Motor neuron (in vitro differentiated cells): ENCODE measurements around the gene CAPN14. TPM values are rescaled to one million over a fixed set of nuclear protein-coding genes. Genes with fewer than 3 reads are reported as not detected.

ENCODE experiments used
- ATAC-seq, 8 experiments: fragments of 200-7000 bp; cut with Tn5 transposase; replicated peaks in 6 of 8; 2 replicates each; pipeline ENCODE4 v1.8.0; 2021; ENCODE audit warnings: mild to moderate bottlenecking in 8 of 8, moderate library complexity in 8 of 8
- H3K27ac ChIP-seq, 2 donors: fragments of 250-450 bp; sonication (Bioruptor Pico); 2 replicates each; pipeline ENCODE4 v1.9.0; 2021; ENCODE audit warnings: antibody characterized with exemption in 2 of 2, mild to moderate bottlenecking in 2 of 2, moderate library complexity in 1 of 2
- H3K4me1 ChIP-seq, 2 donors: fragments of 250-450 bp; sonication (Bioruptor Pico); replicated peaks in 1 of 2; 2 replicates each; pipeline ENCODE4 v1.6.1; 2021; ENCODE audit warnings: antibody characterized with exemption in 2 of 2, mild to moderate bottlenecking in 2 of 2, moderate library complexity in 1 of 2
- H3K4me3 ChIP-seq, 5 donors: fragments of 250-450 bp; sonication (Bioruptor Pico); 2 replicates each; pipeline ENCODE4 v1.9.0; 2021; ENCODE audit warnings: antibody characterized with exemption in 5 of 5, mild to moderate bottlenecking in 5 of 5, moderate library complexity in 4 of 5
- WGBS, 10 experiments: fragments of 450-650 bp; shearing (Covaris generic); methylation state at CpG; one replicate each; pipeline ENCODE4 v1.0.0; 2022; 5-methylcytosine and 5-hydroxymethylcytosine counted together
- in situ Hi-C, 9 experiments: fragments of 400-800 bp; cut with MboI; loops; one replicate each; pipeline ENCODE4 v1.15.0; 2021; ENCODE audit warnings: low sequenced_read_pairs in 9 of 9, low pct_unique_long_range_greater_than_20kb in 2 of 9; ENCODE audit not compliant: unreplicated experiment in 9 of 9
- total RNA-seq, 8 experiments: library from RNA; unstranded; fragments of 300-600 nt; gene quantifications; 2 replicates each; pipeline versions ENCODE4 v1.2.3 to v1.2.4, GENCODE V29; 2022

Gene CAPN14
- total RNA-seq, 8 experiments from 2014 or later, result 0.17 to 0.57 (median 0.34) TPM; not detected in 2

- 65 to 100% (median 79%) methylated on average over 1 to 15 of the region's 15 CpGs for WGBS, 10 experiments
- Histone ChIP-seq H3K4me1 (peaks cover 27 to 31% of the 10 kb centered on the region in 2 donors), H3K27ac (no peak overlapping the region), H3K4me3 (no peak overlapping the region)
- ATAC-seq, result no peak
- in situ Hi-C loops, result no loop called here
Observed at GRCh38 chr2:31231571-31232302, 14.4 kb upstream of the CAPN14 start.

- Histone ChIP-seq H3K4me3 (no peak overlapping the region), H3K27ac (no peak overlapping the region), H3K4me1 (peaks cover 17 to 21% of the 10 kb centered on the region in 2 donors)
- 47 to 94% (median 73%) methylated on average over 3 of the region's 3 CpGs; no CpG with 5 or more reads in 1 of the 10 experiments for WGBS, 10 experiments
- in situ Hi-C loops, result no loop called here
- ATAC-seq, result no peak
Observed at GRCh38 chr2:31230751-31231150, 13.4 kb upstream of the CAPN14 start.

GRCh38 chr2:31228717-31229116, 11.4 kb upstream of the CAPN14 start:
- in situ Hi-C loops, result no loop called here
- Histone ChIP-seq H3K4me1 (peaks cover 7 to 9% of the 10 kb centered on the region in 2 donors), H3K4me3 (no peak overlapping the region), H3K27ac (no peak overlapping the region)
- 17 to 86% (median 57%) methylated on average over 1 to 3 of the region's 3 CpGs; no CpG with 5 or more reads in 2 of the 10 experiments for WGBS, 10 experiments
- no peak for ATAC-seq

DNA sequence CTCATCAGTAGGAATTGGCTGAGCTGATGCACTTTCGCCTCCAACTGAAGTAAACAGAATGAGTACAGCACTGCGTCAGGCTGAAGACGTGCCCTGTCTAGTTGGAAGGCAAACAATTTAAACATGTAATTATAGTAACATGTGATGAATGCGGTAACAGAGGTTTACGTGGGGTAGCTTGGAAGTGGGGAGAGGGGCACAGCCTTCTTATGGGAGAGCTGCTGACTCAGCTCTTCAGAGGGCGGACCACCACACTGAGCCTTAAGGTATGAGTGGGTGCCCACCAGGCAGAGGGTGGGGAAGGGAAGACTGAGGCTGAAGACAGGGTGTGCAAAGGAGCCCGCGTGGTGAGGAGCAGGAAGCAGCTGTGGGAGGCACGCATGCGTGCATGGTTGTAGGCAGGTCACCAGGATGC, 10.4 kb upstream of the CAPN14 start:
- ATAC-seq, result no peak
- in situ Hi-C loops, result no loop called here
- 64 to 100% (median 90%) methylated on average over 2 to 5 of the region's 10 CpGs; no CpG with 5 or more reads in 3 of the 10 experiments for WGBS, 10 experiments

GRCh38 chr2:31227110-31227509, 9.8 kb upstream of the CAPN14 start:
- ATAC-seq, result peak in 1 of 8 experiments; percentile 24
- Histone ChIP-seq H3K4me1 (no peaks in the 10 kb centered on the region), H3K27ac (no peak overlapping the region), H3K4me3 (no peak overlapping the region)
- in situ Hi-C loops, result no loop called here
- WGBS, 10 experiments, result 6 to 83% (median 64%) methylated on average over 1 to 6 of the region's 6 CpGs; no CpG with 5 or more reads in 2 of the 10 experiments

More for the DNA sequence above, 10.4 kb upstream of the CAPN14 start:
- no peaks in the 10 kb centered on the region for H3K4me1 ChIP-seq
- no peak overlapping the region for H3K4me3 ChIP-seq
- no peak overlapping the region for H3K27ac ChIP-seq

- Histone ChIP-seq H3K4me3 (no peak overlapping the region), H3K27ac (no peak overlapping the region), H3K4me1 (no peaks in the 10 kb centered on the region)
- no peak for ATAC-seq
- 0 to 80% (median 50%) methylated on average over 1 to 2 of the region's 2 CpGs; no CpG with 5 or more reads in 3 of the 10 experiments for WGBS, 10 experiments
- in situ Hi-C loops, result no loop called here
Observed at GRCh38 chr2:31226266-31226665, 9.0 kb upstream of the CAPN14 start.

GRCh38 chr2:31223749-31224148, 6.4 kb upstream of the CAPN14 start:
- WGBS, 10 experiments, result 20 to 100% (median 77%) methylated on average over 1 to 6 of the region's 7 CpGs
- in situ Hi-C loops, result no loop called here
- H3K4me3 ChIP-seq, result no peak overlapping the region
- H3K27ac ChIP-seq, result no peak overlapping the region
- ATAC-seq, result peak in 4 of 8 experiments; percentile 14 to 61 (median 50)
- no peaks in the 10 kb centered on the region for H3K4me1 ChIP-seq

GRCh38 chr2:31223026-31223425, 5.7 kb upstream of the CAPN14 start:
- Histone ChIP-seq H3K27ac (no peak overlapping the region), H3K4me3 (no peak overlapping the region), H3K4me1 (no peaks in the 10 kb centered on the region)
- in situ Hi-C loops, result no loop called here
- 65 to 100% (median 92%) methylated on average over 1 to 4 of the region's 4 CpGs; no CpG with 5 or more reads in 4 of the 10 experiments for WGBS, 10 experiments
- ATAC-seq, result no peak

DNA sequence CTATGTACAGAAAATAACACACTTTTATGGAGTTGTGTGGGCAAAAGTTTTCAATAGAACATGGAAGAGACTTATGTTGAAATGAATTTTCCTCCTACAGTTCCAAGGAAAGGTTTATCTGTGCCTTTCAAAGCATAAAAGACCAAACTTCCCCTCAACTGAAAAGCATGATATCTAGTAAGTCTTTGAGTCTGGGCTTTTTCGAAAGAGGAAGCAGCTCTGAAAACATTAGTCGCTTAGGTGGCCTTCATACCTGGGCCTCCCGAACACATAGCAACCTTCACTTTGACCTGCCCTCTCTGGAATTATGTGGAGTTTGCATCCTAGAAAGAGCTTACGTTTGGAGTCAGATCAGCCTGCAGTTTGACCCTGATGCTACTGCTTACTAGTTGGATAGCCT, 4.8 kb upstream of the CAPN14 start:
- ATAC-seq, result no peak
- in situ Hi-C loops, result no loop called here
- no peak overlapping the region for H3K27ac ChIP-seq
- H3K4me1 ChIP-seq, result no peaks in the 10 kb centered on the region
- WGBS, 10 experiments, result 57 to 97% (median 88%) methylated on average over 1 to 4 of the region's 4 CpGs; no CpG with 5 or more reads in 2 of the 10 experiments
- no peak overlapping the region for H3K4me3 ChIP-seq

DNA sequence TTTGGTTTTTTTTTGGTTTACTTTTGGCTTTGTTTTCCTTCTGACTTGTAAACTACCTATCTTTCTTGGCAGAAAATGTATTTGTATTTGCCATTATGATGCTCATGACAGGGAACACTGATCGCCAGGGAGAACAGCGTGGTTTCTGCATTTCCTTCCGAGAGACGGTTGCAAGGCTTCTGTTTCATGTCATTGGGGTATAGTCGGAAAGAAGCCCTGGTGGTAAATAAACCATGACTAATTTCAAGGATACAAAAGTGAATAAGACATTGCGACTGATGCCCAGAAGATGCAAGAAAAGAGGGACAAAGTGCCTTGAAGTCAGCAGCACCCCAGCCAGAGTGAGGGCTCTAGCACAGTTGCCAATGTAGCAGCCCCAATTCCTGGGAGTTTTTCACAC, 4.2 kb upstream of the CAPN14 start:
- 10 to 75% (median 42%) methylated on average over 2 to 6 of the region's 6 CpGs; no CpG with 5 or more reads in 1 of the 10 experiments for WGBS, 10 experiments
- ATAC-seq, result no peak
- in situ Hi-C loops, result no loop called here
- H3K4me1 ChIP-seq, result no peaks in the 10 kb centered on the region
- H3K27ac ChIP-seq, result no peak overlapping the region
- H3K4me3 ChIP-seq, result no peak overlapping the region

GRCh38 chr2:31219131-31219969, 2.0 kb upstream of the CAPN14 start:
- Histone ChIP-seq H3K4me1 (peaks cover 0 to 12% of the 10 kb centered on the region in 2 donors), H3K27ac (no peak overlapping the region), H3K4me3 (no peak overlapping the region)
- ATAC-seq, result peak in 2 of 8 experiments; percentile 33 to 41
- in situ Hi-C loops, result no loop called here
- 8 to 80% (median 59%) methylated on average over 1 to 8 of the region's 11 CpGs for WGBS, 10 experiments

DNA sequence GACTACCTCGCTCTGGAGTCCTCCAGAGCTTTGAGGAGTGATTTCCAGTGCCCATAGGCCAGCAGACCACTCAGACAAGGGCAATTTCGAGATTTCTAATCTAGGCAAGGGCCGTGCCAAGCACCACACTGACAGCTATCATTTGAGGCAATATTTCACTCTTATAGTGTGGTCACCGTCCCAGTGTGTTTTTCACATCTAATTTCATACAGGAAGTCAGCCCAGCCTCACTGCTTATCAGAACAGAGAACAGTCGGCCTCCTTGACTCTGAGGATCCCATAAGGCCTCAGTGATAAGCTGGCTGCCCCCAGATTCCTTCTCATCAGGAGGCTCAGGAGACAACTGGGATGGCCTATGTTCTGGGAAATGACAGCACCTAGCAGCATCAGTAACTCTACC, 581 bp downstream of the CAPN14 start:
- Histone ChIP-seq H3K4me3 (no peak overlapping the region), H3K27ac (no peak overlapping the region), H3K4me1 (peaks cover 6 to 29% of the 10 kb centered on the region in 2 donors)
- in situ Hi-C loops, result no loop called here
- no peak for ATAC-seq
- WGBS, 10 experiments, result 24 to 89% (median 70%) methylated on average over 2 to 4 of the region's 5 CpGs; no CpG with 5 or more reads in 3 of the 10 experiments

DNA sequence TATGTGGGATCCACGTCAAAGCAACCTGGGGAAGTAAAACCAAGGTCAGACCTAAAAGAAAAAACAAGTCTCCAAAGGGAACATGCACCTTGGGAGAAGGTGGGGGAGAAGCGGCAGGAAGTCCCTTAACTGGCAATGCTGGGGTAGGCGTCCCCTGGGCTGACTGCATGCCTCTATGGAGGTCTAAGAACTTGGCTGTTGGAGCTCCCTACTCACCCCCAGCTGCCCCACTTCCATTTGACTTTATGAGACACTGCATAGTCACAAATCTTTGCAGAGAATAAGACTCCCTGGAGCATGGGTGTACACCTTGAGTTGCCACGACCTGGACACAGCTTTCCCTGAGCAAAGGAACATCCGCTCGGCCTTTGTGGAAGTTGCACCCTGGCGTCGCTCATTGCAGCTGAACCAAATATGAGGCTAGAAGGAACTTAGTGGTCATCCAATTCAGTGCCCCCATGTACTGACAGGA, 2.8 kb downstream of the CAPN14 start:
- WGBS, 10 experiments, result 32 to 86% (median 66%) methylated on average over 2 to 3 of the region's 8 CpGs; no CpG with 5 or more reads in 6 of the 10 experiments
- Histone ChIP-seq H3K4me1 (peaks cover 6 to 29% of the 10 kb centered on the region in 2 donors), H3K4me3 (no peak overlapping the region), H3K27ac (no peak overlapping the region)
- ATAC-seq, result peak in 1 of 8 experiments; percentile 17
- in situ Hi-C loops, result no loop called here
